WTC11 (cell line): ENCODE measurements around the gene CAPN11. TPM values are rescaled to one million over a fixed set of nuclear protein-coding genes. Genes with fewer than 3 reads are reported as not detected.
A peak's percentile ranks its signal among the peaks of the same experiment; 100 is the strongest.

ENCODE experiments used
- FOXP1 ChIP-seq: sonication (generic); formaldehyde crosslinking; IDR thresholded peaks from 2 replicates; pipeline ENCODE4 v1.8.0; 2022; ENCODE audit warnings: missing genetic modification reagents, mild to moderate bottlenecking, moderate library complexity, borderline replicate concordance
- IRF2 ChIP-seq: sonication (generic); formaldehyde crosslinking; IDR thresholded peaks from 2 replicates; pipeline ENCODE4 v1.8.0; 2022; ENCODE audit warnings: low read depth, missing genetic modification reagents, borderline replicate concordance
- RELA ChIP-seq: sonication (generic); formaldehyde crosslinking; IDR thresholded peaks from 2 replicates; pipeline ENCODE4 v1.8.1; 2022; ENCODE audit warnings: missing genetic modification reagents, mild to moderate bottlenecking, borderline replicate concordance
- SP1 ChIP-seq: sonication (generic); formaldehyde crosslinking; conservative IDR thresholded peaks from 2 replicates; pipeline ENCODE4 v1.8.1; 2022; ENCODE audit warnings: missing genetic modification reagents
- ZNF232 ChIP-seq: sonication (generic); formaldehyde crosslinking; IDR thresholded peaks from 2 replicates; pipeline ENCODE4 v1.8.0; 2022; ENCODE audit warnings: mild to moderate bottlenecking, missing genetic modification reagents
- total RNA-seq: library from RNA; stranded (reverse); gene quantifications from 3 replicates; pipeline ENCODE4 v1.2.3, GENCODE V29; 2021
- TF ChIP-seq, protein P1 (sequence below): sonication (generic); formaldehyde crosslinking; IDR thresholded peaks from 2 replicates; pipeline ENCODE4 v1.8.0; 2022; ENCODE audit warnings: mild to moderate bottlenecking, missing genetic modification reagents
- TF ChIP-seq, protein P2 (sequence below): sonication (generic); formaldehyde crosslinking; conservative IDR thresholded peaks from 2 replicates; pipeline ENCODE4 v1.8.1; 2023; ENCODE audit warnings: mild to moderate bottlenecking, low read depth, missing genetic modification reagents, moderate library complexity
- TF ChIP-seq, protein P3 (sequence below): sonication (generic); formaldehyde crosslinking; IDR thresholded peaks from 2 replicates; pipeline ENCODE4 v1.8.1; 2023; ENCODE audit warnings: mild to moderate bottlenecking, moderate library complexity, missing genetic modification reagents
- TF ChIP-seq, protein P4 (sequence below): sonication (generic); formaldehyde crosslinking; IDR thresholded peaks from 2 replicates; pipeline ENCODE4 v1.8.1; 2023; ENCODE audit warnings: mild to moderate bottlenecking, missing genetic modification reagents, borderline replicate concordance
- TF ChIP-seq, protein P5 (sequence below): sonication (generic); formaldehyde crosslinking; IDR thresholded peaks from 2 replicates; pipeline ENCODE4 v1.8.1; 2022; ENCODE audit warnings: mild to moderate bottlenecking, moderate library complexity, missing genetic modification reagents
- TF ChIP-seq, protein P6 (sequence below): sonication (generic); formaldehyde crosslinking; IDR thresholded peaks from 2 replicates; pipeline ENCODE4 v1.8.1; 2022; ENCODE audit warnings: low read depth, mild to moderate bottlenecking, moderate library complexity, missing genetic modification reagents, borderline replicate concordance

The CAPN11 gene
- total RNA-seq, 1 experiment from 2014 or later = 2.3 TPM

DNA sequence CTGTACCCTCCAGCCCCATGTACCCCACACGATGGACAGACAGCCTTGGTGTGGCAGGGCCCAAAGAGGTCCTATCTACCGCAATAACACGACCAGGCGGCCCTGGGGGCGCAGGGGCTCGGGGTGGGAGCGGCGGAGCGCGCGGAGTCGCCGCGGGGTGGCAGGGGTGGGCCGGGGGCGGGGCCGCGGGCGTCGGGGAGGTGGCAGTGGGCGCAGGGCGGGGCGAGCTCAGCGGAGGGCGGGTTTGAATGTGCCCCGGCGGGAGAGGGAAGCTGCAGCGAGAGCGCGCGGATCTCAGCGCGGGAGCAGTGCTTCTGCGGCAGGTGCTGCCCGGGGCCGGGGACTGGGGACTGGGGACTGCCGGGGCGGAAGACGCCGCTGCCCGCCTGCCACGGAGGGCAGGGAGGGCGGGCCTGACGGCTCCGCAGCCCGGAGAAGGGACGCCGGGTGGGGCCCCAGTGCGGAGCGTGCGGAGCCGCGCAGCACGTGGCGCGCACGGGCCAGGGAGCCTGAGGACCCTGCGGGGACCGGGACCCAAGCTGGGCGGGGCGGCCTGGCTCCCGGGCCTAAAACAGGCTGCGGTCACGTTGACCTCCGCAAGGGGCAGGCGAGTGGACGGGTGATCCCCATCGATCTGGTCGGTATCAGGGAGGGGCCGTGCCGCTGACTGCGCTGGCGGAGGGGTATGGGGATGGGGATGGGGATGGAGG is 64.9 kb downstream of the CAPN11 start, which contains the start of gene SLC29A1 (continued):
- TF ChIP-seq, protein P1, sequence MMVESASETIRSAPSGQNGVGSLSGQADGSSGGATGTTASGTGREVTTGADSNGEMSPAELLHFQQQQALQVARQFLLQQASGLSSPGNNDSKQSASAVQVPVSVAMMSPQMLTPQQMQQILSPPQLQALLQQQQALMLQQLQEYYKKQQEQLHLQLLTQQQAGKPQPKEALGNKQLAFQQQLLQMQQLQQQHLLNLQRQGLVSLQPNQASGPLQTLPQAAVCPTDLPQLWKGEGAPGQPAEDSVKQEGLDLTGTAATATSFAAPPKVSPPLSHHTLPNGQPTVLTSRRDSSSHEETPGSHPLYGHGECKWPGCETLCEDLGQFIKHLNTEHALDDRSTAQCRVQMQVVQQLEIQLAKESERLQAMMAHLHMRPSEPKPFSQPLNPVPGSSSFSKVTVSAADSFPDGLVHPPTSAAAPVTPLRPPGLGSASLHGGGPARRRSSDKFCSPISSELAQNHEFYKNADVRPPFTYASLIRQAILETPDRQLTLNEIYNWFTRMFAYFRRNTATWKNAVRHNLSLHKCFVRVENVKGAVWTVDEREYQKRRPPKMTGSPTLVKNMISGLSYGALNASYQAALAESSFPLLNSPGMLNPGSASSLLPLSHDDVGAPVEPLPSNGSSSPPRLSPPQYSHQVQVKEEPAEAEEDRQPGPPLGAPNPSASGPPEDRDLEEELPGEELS (CRISPR knock-in tag) = peak; percentile 71; the same call in 1 of the 2 replicates
- TF ChIP-seq RELA (CRISPR knock-in tag) (peak; percentile 72; the same call in 1 of the 2 replicates), FOXP1 (CRISPR knock-in tag) (peak; percentile 54; the same call in 1 of the 2 replicates), SP1 (CRISPR knock-in tag) (peak; percentile 79), ZNF232 (CRISPR knock-in tag) (peak; percentile 54; the same call in 1 of the 2 replicates), IRF2 (CRISPR knock-in tag) (no peak)
- TF ChIP-seq, protein P2, sequence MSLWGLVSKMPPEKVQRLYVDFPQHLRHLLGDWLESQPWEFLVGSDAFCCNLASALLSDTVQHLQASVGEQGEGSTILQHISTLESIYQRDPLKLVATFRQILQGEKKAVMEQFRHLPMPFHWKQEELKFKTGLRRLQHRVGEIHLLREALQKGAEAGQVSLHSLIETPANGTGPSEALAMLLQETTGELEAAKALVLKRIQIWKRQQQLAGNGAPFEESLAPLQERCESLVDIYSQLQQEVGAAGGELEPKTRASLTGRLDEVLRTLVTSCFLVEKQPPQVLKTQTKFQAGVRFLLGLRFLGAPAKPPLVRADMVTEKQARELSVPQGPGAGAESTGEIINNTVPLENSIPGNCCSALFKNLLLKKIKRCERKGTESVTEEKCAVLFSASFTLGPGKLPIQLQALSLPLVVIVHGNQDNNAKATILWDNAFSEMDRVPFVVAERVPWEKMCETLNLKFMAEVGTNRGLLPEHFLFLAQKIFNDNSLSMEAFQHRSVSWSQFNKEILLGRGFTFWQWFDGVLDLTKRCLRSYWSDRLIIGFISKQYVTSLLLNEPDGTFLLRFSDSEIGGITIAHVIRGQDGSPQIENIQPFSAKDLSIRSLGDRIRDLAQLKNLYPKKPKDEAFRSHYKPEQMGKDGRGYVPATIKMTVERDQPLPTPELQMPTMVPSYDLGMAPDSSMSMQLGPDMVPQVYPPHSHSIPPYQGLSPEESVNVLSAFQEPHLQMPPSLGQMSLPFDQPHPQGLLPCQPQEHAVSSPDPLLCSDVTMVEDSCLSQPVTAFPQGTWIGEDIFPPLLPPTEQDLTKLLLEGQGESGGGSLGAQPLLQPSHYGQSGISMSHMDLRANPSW = no peak
- TF ChIP-seq, protein P3, sequence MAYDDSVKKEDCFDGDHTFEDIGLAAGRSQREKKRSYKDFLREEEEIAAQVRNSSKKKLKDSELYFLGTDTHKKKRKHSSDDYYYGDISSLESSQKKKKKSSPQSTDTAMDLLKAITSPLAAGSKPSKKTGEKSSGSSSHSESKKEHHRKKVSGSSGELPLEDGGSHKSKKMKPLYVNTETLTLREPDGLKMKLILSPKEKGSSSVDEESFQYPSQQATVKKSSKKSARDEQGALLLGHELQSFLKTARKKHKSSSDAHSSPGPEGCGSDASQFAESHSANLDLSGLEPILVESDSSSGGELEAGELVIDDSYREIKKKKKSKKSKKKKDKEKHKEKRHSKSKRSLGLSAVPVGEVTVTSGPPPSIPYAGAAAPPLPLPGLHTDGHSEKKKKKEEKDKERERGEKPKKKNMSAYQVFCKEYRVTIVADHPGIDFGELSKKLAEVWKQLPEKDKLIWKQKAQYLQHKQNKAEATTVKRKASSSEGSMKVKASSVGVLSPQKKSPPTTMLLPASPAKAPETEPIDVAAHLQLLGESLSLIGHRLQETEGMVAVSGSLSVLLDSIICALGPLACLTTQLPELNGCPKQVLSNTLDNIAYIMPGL = peak; percentile 36; the same call in 1 of the 2 replicates
- TF ChIP-seq, protein P4, sequence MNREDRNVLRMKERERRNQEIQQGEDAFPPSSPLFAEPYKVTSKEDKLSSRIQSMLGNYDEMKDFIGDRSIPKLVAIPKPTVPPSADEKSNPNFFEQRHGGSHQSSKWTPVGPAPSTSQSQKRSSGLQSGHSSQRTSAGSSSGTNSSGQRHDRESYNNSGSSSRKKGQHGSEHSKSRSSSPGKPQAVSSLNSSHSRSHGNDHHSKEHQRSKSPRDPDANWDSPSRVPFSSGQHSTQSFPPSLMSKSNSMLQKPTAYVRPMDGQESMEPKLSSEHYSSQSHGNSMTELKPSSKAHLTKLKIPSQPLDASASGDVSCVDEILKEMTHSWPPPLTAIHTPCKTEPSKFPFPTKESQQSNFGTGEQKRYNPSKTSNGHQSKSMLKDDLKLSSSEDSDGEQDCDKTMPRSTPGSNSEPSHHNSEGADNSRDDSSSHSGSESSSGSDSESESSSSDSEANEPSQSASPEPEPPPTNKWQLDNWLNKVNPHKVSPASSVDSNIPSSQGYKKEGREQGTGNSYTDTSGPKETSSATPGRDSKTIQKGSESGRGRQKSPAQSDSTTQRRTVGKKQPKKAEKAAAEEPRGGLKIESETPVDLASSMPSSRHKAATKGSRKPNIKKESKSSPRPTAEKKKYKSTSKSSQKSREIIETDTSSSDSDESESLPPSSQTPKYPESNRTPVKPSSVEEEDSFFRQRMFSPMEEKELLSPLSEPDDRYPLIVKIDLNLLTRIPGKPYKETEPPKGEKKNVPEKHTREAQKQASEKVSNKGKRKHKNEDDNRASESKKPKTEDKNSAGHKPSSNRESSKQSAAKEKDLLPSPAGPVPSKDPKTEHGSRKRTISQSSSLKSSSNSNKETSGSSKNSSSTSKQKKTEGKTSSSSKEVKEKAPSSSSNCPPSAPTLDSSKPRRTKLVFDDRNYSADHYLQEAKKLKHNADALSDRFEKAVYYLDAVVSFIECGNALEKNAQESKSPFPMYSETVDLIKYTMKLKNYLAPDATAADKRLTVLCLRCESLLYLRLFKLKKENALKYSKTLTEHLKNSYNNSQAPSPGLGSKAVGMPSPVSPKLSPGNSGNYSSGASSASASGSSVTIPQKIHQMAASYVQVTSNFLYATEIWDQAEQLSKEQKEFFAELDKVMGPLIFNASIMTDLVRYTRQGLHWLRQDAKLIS = no peak
- TF ChIP-seq, protein P5, sequence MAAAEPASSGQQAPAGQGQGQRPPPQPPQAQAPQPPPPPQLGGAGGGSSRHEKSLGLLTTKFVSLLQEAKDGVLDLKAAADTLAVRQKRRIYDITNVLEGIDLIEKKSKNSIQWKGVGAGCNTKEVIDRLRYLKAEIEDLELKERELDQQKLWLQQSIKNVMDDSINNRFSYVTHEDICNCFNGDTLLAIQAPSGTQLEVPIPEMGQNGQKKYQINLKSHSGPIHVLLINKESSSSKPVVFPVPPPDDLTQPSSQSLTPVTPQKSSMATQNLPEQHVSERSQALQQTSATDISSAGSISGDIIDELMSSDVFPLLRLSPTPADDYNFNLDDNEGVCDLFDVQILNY (CRISPR knock-in tag) = 0 out of 2 replicates have a peak, but pooled peaks have one; percentile 55
- TF ChIP-seq, protein P6, sequence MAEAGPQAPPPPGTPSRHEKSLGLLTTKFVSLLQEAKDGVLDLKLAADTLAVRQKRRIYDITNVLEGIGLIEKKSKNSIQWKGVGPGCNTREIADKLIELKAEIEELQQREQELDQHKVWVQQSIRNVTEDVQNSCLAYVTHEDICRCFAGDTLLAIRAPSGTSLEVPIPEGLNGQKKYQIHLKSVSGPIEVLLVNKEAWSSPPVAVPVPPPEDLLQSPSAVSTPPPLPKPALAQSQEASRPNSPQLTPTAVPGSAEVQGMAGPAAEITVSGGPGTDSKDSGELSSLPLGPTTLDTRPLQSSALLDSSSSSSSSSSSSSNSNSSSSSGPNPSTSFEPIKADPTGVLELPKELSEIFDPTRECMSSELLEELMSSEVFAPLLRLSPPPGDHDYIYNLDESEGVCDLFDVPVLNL = peak; percentile 66; the same call in 1 of the 2 replicates
